Activated CD4-positive, CD25-positive, alpha-beta regulatory T cell treated with anti-CD3 and anti-CD28 coated beads, Interleukin-2, amount 50 U/mL, for 72 hours (primary cell): Measurements from ENCODE around the gene IKZF4.
"Not testable (repeated sequence)": the region's sequence is repeated elsewhere in the genome, so short reads cannot be mapped to it uniquely, and the experiment has no call there.

Experiments used
- DNase-seq: peaks from one replicate; pipeline ENCODE4 v3.0.0; 2021

IKZF4 gene

DNA sequence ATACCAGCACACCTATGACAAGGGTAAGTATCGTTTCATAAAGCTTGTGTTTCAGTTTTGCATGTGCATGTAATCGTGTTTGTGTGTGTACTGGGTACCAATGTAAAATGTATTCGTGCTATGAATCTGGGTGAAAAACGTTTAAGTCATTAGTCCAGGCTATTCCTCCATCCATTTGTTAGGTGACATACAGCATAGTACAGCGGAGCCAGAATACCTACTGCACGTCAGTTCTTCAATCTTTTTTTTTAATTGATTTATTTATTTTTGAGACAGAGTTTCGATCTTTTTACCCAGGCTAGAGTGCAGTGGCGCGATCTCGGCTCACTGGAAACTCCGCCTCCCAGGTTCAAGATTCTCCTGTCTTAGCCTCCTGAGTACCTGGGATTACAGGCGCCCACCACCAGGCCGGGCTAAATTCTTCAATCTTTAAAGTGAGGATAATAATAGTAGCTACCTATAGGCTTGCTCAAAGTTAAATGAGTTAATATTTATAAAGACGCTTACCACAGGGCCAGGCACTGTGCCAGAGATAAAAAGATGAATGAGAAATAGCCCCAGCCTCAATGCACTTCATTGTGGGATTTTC, 20.2 kb downstream of the IKZF4 start:
- DNase-seq, result no peak

GRCh38 chr12:56041552-56042429, 20.9 kb downstream of the IKZF4 start, which contains the start of gene RPS26:
Gene RPS26, plus strand, starts transcription at chr12:56041918. Its CDS starts 249 bp downstream, at chr12:56042167.
- DNase-seq, result peak; percentile 82

- DNase-seq, result not testable (repeated sequence)
These were observed 21.6 kb downstream of the IKZF4 start for GRCh38 chr12:56042430-56042813.

GRCh38 chr12:56042843-56043242, 22.0 kb downstream of the IKZF4 start:
- DNase-seq, result no peak

GRCh38 chr12:56046027-56046780, 25.4 kb downstream of the IKZF4 start:
- DNase-seq, result no peak

- DNase-seq, result no peak
These were observed 32.6 kb downstream of the IKZF4 start for GRCh38 chr12:56053407-56053893.

- DNase-seq, result not testable (repeated sequence)
These were observed 39.1 kb downstream of the IKZF4 start for GRCh38 chr12:56059964-56060363.

DNA sequence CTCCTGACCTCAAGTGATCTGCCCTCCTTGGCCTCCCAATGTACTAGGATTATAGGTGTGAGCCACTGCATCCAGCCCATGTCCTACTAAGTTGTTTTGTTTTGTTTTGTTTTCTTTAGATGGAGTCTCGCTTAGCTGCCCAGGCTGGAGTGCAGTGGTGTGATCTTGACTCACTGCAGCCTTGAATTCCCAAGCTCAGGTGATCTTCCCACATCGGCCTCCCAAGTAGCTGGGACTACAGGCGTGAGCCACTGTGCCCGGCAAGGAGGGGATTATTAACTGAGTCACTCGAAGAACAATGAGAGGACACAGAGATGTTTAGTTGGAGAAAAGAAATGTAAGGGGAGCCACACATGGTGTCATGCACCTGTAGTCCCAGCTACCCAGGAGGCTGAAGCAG, 41.1 kb downstream of the IKZF4 start:
- no peak for DNase-seq

DNA sequence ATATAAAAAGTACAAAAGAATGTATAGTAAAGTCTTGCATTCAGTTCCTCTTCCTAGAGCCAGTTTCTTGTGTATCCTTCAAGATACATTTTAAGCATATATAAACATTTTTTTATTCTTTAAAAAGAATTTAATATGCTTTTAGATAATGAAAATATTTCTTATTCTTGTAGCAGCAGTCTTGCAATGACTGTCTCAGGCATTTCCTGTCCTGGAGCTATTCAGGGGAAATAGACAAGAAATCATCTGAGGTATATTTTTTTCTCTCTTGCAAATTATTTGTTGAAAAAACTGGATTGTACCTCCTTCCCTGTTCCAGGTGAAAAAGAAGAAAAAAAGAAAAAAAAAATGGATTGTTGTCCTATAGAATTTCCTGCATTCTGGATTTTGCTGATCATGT, 42.2 kb downstream of the IKZF4 start:
- no peak for DNase-seq

GRCh38 chr12:56071648-56072047, 50.8 kb downstream of the IKZF4 start:
- DNase-seq, result no peak

- no peak for DNase-seq
These were observed 53.6 kb downstream of the IKZF4 start for GRCh38 chr12:56074396-56074795.

GRCh38 chr12:56077966-56078365, 57.1 kb downstream of the IKZF4 start:
- DNase-seq, result not testable (repeated sequence)

DNA sequence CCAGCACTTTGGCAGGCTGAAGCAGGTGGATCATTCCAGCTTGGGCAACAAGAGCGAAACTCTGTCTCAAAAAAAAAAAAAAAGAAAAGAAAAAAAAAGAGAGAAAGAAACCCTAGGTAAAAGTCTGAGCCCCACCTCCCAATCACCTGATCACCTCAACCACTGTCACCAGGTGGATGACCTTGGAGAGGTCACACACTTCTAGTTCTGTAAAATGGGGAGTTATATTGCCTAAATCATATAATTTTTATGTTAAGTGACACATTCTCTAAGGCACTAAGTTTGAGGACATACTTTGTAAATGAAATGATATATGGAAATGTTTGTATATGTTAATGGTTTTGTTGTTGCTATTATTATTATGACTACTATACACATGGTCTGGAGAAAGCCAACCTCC, 57.6 kb downstream of the IKZF4 start:
- DNase-seq, result no peak

- peak; percentile 64 for DNase-seq
These were observed 58.3 kb downstream of the IKZF4 start for GRCh38 chr12:56078931-56079722.

DNA sequence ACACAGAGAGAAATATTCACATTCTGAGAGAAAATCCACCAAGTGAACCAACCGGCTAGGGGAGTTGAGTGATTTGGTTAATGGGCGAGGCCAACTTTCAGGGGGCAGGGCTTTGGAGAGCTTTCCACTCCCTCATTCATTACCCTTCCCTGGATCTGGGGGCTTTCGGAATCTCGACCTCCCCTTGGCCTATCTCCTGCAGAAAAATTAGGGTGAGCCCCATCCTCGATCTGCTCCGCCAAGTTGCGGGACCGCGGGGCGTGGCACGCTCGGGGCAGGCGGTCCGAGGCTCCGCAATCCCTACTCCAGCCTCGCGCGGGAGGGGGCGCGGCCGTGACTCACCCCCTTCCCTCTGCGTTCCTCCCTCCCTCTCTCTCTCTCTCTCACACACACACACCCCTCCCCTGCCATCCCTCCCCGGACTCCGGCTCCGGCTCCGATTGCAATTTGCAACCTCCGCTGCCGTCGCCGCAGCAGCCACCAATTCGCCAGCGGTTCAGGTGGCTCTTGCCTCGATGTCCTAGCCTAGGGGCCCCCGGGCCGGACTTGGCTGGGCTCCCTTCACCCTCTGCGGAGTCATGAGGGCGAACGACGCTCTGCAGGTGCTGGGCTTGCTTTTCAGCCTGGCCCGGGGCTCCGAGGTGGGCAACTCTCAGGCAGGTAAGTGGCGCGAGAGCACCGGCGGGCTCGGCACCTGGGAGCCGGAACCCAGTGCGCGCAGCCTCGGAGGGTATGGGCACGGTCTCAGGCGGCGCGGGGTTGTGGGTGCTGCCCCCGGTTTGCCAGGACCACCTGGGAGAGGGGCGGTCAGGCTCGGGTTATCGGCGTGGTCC, 59.1 kb downstream of the IKZF4 start, which contains the start of gene ERBB3:
ERBB3 (plus strand) TSS at position 443 of the 833 bp plus-strand sequence; CDS start at position 579, 136 bp downstream.
- DNase-seq, result peak; percentile 58

DNA sequence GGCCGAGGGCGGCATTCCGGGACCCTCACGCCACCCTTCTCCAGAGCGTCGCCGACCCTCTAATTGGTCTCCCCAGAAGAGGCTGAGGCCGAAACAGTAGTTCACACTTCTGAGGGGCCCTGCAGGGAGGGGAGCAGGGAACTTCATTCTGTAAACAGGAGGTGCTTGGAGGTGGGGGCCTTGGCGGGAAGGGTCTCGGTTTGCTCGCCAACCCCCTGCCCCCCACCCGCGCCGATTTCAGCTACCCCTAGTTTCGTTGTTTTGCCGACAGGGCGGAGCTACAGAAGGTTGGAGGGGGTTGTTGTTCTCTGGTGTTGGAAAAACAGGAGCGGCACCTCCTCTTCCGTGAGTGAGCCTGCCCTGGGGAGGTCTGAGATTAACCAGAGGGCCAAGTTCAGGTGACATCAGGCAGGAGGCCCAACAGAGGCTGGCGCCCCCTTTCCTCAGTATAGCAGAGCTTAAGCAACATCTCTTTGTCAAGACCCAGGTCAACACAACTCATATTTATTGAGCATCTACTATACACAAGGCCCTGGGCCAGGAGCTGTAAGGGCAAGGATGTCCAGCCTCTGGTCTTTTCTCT, 59.8 kb downstream of the IKZF4 start:
- DNase-seq, result no peak

- no peak for DNase-seq
These were observed 60.8 kb downstream of the IKZF4 start for GRCh38 chr12:56081393-56082347.

DNA sequence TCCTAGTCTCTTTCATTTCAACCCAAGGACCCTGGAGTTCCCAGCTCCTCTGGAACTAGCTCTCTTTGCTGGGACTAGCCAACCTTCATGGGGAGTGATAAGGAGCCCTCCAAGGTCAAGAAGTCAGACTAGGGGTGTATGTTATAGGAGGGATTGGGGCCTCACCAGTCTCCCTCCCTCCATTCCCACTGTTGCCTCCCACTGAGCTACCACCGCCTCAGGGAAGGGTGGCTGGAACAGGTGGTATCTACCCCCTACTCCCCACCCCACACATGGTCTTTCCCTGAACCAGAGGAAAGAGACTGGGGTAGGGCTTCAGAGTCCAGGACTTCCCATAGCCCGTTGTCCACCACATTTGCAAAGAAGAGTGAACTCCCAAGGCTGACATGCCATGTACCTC, 61.5 kb downstream of the IKZF4 start:
- DNase-seq, result no peak

DNA sequence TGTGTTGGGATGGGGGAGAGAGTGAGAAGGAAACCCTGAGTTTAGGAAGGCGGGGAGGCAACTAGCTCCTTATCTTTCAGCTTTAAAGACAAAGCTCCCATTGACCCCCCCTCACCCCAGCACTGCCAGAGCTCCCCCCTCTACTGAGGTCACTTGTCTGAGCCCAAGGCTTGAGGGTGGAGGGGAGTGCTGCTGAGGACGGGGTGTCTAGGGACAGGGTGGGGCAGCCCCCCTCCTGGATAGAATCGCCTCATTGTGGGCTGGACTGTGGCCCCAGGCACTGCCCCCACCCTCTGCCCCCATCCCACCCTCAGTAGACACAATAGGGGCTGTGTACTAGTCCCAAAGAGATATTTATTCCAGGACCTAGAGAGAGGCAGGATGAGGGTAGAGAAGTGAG, 62.1 kb downstream of the IKZF4 start:
- DNase-seq, result no peak
